ENCODE data around the gene UBALD1. TPM values are rescaled to one million over a fixed set of nuclear protein-coding genes. Genes with fewer than 3 reads are reported as not detected.
A peak's percentile ranks its signal among the peaks of the same experiment; 100 is the strongest.

UBALD1 gene
- total and polyA plus RNA-seq, 5 donors from 2014 or later = 5.1 to 53.7 (median 5.5) TPM

GRCh38 chr16:4640572-4641305, 26.1 kb upstream of the UBALD1 start:
- H3K27me3 Mint-ChIP-seq = no peaks in the 10 kb centered on the region
- ATAC-seq (ENCODE audit: low read depth in 2 of 2) (no peak), DNase-seq (no peak)
- H3K4me3 ChIP-seq (ENCODE audit: low read depth, low read length) = no peak overlapping the region
- H3K9me3 ChIP-seq (ENCODE audit: control insufficient read depth in 2 of 2, low read length in 2 of 2) = no peaks in the 10 kb centered on the region
- no peaks in the 10 kb centered on the region for H3K9me3 Mint-ChIP-seq
- peaks cover 3% of the 10 kb centered on the region for H3K4me1 ChIP-seq (ENCODE audit: control insufficient read depth, insufficient read depth, low read length, poor library complexity, severe bottlenecking)
- H3K36me3 ChIP-seq (ENCODE audit: control insufficient read depth, insufficient read depth, low read length) = peaks cover 3% of the 10 kb centered on the region
- H3K27me3 ChIP-seq (ENCODE audit: control insufficient read depth, insufficient read depth, low read length) = no peaks in the 10 kb centered on the region
- H3K4me1 Mint-ChIP-seq = peaks cover 0 to 43% (median 8%) of the 10 kb centered on the region in 4 donors
- H3K36me3 Mint-ChIP-seq = peaks cover 4% of the 10 kb centered on the region
- H3K27ac ChIP-seq (ENCODE audit: insufficient read depth, low read length, poor library complexity, severe bottlenecking) = no peak overlapping the region
- peak overlapping the region; percentile 3 to 78 (median 34) for H3K27ac Mint-ChIP-seq
- no peak overlapping the region for H3K4me3 Mint-ChIP-seq

- Histone ChIP-seq H3K9me3 (ENCODE audit: control insufficient read depth in 2 of 2, low read length in 2 of 2) (no peaks in the 10 kb centered on the region), H3K27ac (ENCODE audit: insufficient read depth, low read length, poor library complexity, severe bottlenecking) (no peak overlapping the region), H3K4me1 (ENCODE audit: control insufficient read depth, insufficient read depth, low read length, poor library complexity, severe bottlenecking) (peaks cover 3% of the 10 kb centered on the region), H3K36me3 (ENCODE audit: control insufficient read depth, insufficient read depth, low read length) (peaks cover 3% of the 10 kb centered on the region), H3K27me3 (ENCODE audit: control insufficient read depth, insufficient read depth, low read length) (no peaks in the 10 kb centered on the region), H3K4me3 (ENCODE audit: low read depth, low read length) (no peak overlapping the region)
- peak overlapping the region in 1 of 3 donors; percentile 59 for H3K27ac Mint-ChIP-seq
- H3K4me3 Mint-ChIP-seq = no peak overlapping the region
- H3K27me3 Mint-ChIP-seq = no peaks in the 10 kb centered on the region
- peaks cover 0 to 37% (median 7%) of the 10 kb centered on the region in 4 donors for H3K4me1 Mint-ChIP-seq
- H3K9me3 Mint-ChIP-seq = no peaks in the 10 kb centered on the region
- peaks cover 4% of the 10 kb centered on the region for H3K36me3 Mint-ChIP-seq
- DNase-seq (no peak), ATAC-seq (ENCODE audit: low read depth in 2 of 2) (no peak)
Measured at GRCh38 chr16:4639899-4640509, 25.3 kb upstream of the UBALD1 start.

- Histone ChIP-seq H3K36me3 (ENCODE audit: control insufficient read depth, insufficient read depth, low read length) (peaks cover 4% of the 10 kb centered on the region), H3K9me3 (ENCODE audit: control insufficient read depth in 2 of 2, low read length in 2 of 2) (no peaks in the 10 kb centered on the region), H3K27ac (ENCODE audit: insufficient read depth, low read length, poor library complexity, severe bottlenecking) (no peak overlapping the region), H3K4me1 (ENCODE audit: control insufficient read depth, insufficient read depth, low read length, poor library complexity, severe bottlenecking) (peaks cover 3% of the 10 kb centered on the region), H3K4me3 (ENCODE audit: low read depth, low read length) (no peak overlapping the region), H3K27me3 (ENCODE audit: control insufficient read depth, insufficient read depth, low read length) (no peaks in the 10 kb centered on the region)
- Mint-ChIP-seq H3K4me3 (no peak overlapping the region), H3K9me3 (no peaks in the 10 kb centered on the region), H3K36me3 (peaks cover 4% of the 10 kb centered on the region), H3K27me3 (no peaks in the 10 kb centered on the region), H3K4me1 (peaks cover 0 to 35% (median 7%) of the 10 kb centered on the region in 4 donors), H3K27ac (peak overlapping the region in 1 of 3 donors; percentile 41)
- ATAC-seq (ENCODE audit: low read depth in 2 of 2) = no peak
- no peak for DNase-seq
Measured at GRCh38 chr16:4637501-4638166, 22.9 kb upstream of the UBALD1 start.

GRCh38 chr16:4636196-4636595, 21.5 kb upstream of the UBALD1 start:
- H3K27ac ChIP-seq (ENCODE audit: insufficient read depth, low read length, poor library complexity, severe bottlenecking) = no peak overlapping the region
- H3K4me3 ChIP-seq (ENCODE audit: low read depth, low read length) = no peak overlapping the region
- H3K27me3 ChIP-seq (ENCODE audit: control insufficient read depth, insufficient read depth, low read length) = no peaks in the 10 kb centered on the region
- DNase-seq = no peak
- H3K9me3 ChIP-seq (ENCODE audit: control insufficient read depth in 2 of 2, low read length in 2 of 2) = no peaks in the 10 kb centered on the region
- H3K4me1 Mint-ChIP-seq = peaks cover 5 to 37% (median 10%) of the 10 kb centered on the region in 4 donors
- peaks cover 4% of the 10 kb centered on the region for H3K36me3 ChIP-seq (ENCODE audit: control insufficient read depth, insufficient read depth, low read length)
- H3K4me3 Mint-ChIP-seq = no peak overlapping the region
- peaks cover 8% of the 10 kb centered on the region for H3K36me3 Mint-ChIP-seq
- H3K27me3 Mint-ChIP-seq = no peaks in the 10 kb centered on the region
- peaks cover 0 to 2% (median 0%) of the 10 kb centered on the region in 7 donors for H3K9me3 Mint-ChIP-seq
- ATAC-seq (ENCODE audit: low read depth in 2 of 2) = no peak
- H3K27ac Mint-ChIP-seq = peak overlapping the region in 1 of 3 donors; percentile 36
- peaks cover 3% of the 10 kb centered on the region for H3K4me1 ChIP-seq (ENCODE audit: control insufficient read depth, insufficient read depth, low read length, poor library complexity, severe bottlenecking)

- no peaks in the 10 kb centered on the region for H3K4me1 ChIP-seq (ENCODE audit: control insufficient read depth, insufficient read depth, low read length, poor library complexity, severe bottlenecking)
- ATAC-seq (ENCODE audit: low read depth in 2 of 2) = no peak
- Mint-ChIP-seq H3K4me1 (peaks cover 8 to 31% (median 10%) of the 10 kb centered on the region in 4 donors), H3K36me3 (peaks cover 12% of the 10 kb centered on the region), H3K27ac (no peak overlapping the region), H3K4me3 (no peak overlapping the region), H3K9me3 (peaks cover 0 to 4% (median 0%) of the 10 kb centered on the region in 7 donors), H3K27me3 (no peaks in the 10 kb centered on the region)
- no peaks in the 10 kb centered on the region for H3K9me3 ChIP-seq (ENCODE audit: control insufficient read depth in 2 of 2, low read length in 2 of 2)
- DNase-seq = no peak
- no peaks in the 10 kb centered on the region for H3K27me3 ChIP-seq (ENCODE audit: control insufficient read depth, insufficient read depth, low read length)
- peaks cover 6% of the 10 kb centered on the region for H3K36me3 ChIP-seq (ENCODE audit: control insufficient read depth, insufficient read depth, low read length)
- no peak overlapping the region for H3K27ac ChIP-seq (ENCODE audit: insufficient read depth, low read length, poor library complexity, severe bottlenecking)
- H3K4me3 ChIP-seq (ENCODE audit: low read depth, low read length) = no peak overlapping the region
Measured at GRCh38 chr16:4634768-4635167, 20.1 kb upstream of the UBALD1 start.

- H3K9me3 ChIP-seq (ENCODE audit: control insufficient read depth in 2 of 2, low read length in 2 of 2) = no peaks in the 10 kb centered on the region
- peaks cover 0 to 4% (median 0%) of the 10 kb centered on the region in 7 donors for H3K9me3 Mint-ChIP-seq
- H3K27me3 ChIP-seq (ENCODE audit: control insufficient read depth, insufficient read depth, low read length) = no peaks in the 10 kb centered on the region
- no peak for DNase-seq
- no peaks in the 10 kb centered on the region for H3K4me1 ChIP-seq (ENCODE audit: control insufficient read depth, insufficient read depth, low read length, poor library complexity, severe bottlenecking)
- H3K27ac ChIP-seq (ENCODE audit: insufficient read depth, low read length, poor library complexity, severe bottlenecking) = no peak overlapping the region
- ATAC-seq (ENCODE audit: low read depth in 2 of 2) = no peak
- no peak overlapping the region for H3K27ac Mint-ChIP-seq
- peaks cover 6% of the 10 kb centered on the region for H3K36me3 ChIP-seq (ENCODE audit: control insufficient read depth, insufficient read depth, low read length)
- peaks cover 11% of the 10 kb centered on the region for H3K36me3 Mint-ChIP-seq
- no peak overlapping the region for H3K4me3 Mint-ChIP-seq
- peaks cover 6 to 28% (median 12%) of the 10 kb centered on the region in 4 donors for H3K4me1 Mint-ChIP-seq
- H3K27me3 Mint-ChIP-seq = no peaks in the 10 kb centered on the region
- no peak overlapping the region for H3K4me3 ChIP-seq (ENCODE audit: low read depth, low read length)
Measured at GRCh38 chr16:4633910-4634635, 19.4 kb upstream of the UBALD1 start.

- H3K27me3 Mint-ChIP-seq = no peaks in the 10 kb centered on the region
- Histone ChIP-seq H3K4me3 (ENCODE audit: low read depth, low read length) (no peak overlapping the region), H3K27me3 (ENCODE audit: control insufficient read depth, insufficient read depth, low read length) (no peaks in the 10 kb centered on the region), H3K27ac (ENCODE audit: insufficient read depth, low read length, poor library complexity, severe bottlenecking) (no peak overlapping the region), H3K4me1 (ENCODE audit: control insufficient read depth, insufficient read depth, low read length, poor library complexity, severe bottlenecking) (peaks cover 7% of the 10 kb centered on the region), H3K36me3 (ENCODE audit: control insufficient read depth, insufficient read depth, low read length) (peaks cover 6% of the 10 kb centered on the region), H3K9me3 (ENCODE audit: control insufficient read depth in 2 of 2, low read length in 2 of 2) (no peaks in the 10 kb centered on the region)
- H3K9me3 Mint-ChIP-seq = peaks cover 0 to 4% (median 0%) of the 10 kb centered on the region in 7 donors
- peak overlapping the region in 1 of 4 donors; percentile 12 for H3K4me3 Mint-ChIP-seq
- peak overlapping the region in 1 of 3 donors; percentile 67 for H3K27ac Mint-ChIP-seq
- DNase-seq (no peak), ATAC-seq (ENCODE audit: low read depth in 2 of 2) (no peak)
- peaks cover 8% of the 10 kb centered on the region for H3K36me3 Mint-ChIP-seq
- H3K4me1 Mint-ChIP-seq = peaks cover 9 to 32% (median 21%) of the 10 kb centered on the region in 4 donors
Measured at GRCh38 chr16:4631444-4631843, 16.8 kb upstream of the UBALD1 start.

Data from CD4-positive, CD25-positive, alpha-beta regulatory T cell (primary cell).